Nephron (organoid): ENCODE data around the gene CRYBB1.

Experiments used
- H3K27ac Mint-ChIP-seq, 3 experiments: 2 replicates each; pipeline ENCODE4 v1.8.0; 2020; ENCODE audit warnings: mixed read lengths in 3 of 3, mild to moderate bottlenecking in 2 of 3, moderate library complexity in 1 of 3
- H3K27me3 Mint-ChIP-seq: 2 replicates; pipeline ENCODE4 v1.8.0; 2021; ENCODE audit warnings: low read depth, mild to moderate bottlenecking, moderate library complexity, mixed read lengths
- H3K36me3 Mint-ChIP-seq: 2 replicates; pipeline ENCODE4 v1.8.0; 2020; ENCODE audit warnings: low read depth, mixed read lengths
- H3K4me1 Mint-ChIP-seq: 2 replicates; pipeline ENCODE4 v1.8.0; 2020; ENCODE audit warnings: mixed read lengths
- H3K4me3 Mint-ChIP-seq, 3 experiments: 2 replicates each; pipeline ENCODE4 v1.8.0; 2020; ENCODE audit warnings: mild to moderate bottlenecking in 3 of 3, mixed read lengths in 3 of 3, moderate library complexity in 2 of 3
- H3K9me3 Mint-ChIP-seq: 2 replicates; pipeline ENCODE4 v1.8.0; 2020; ENCODE audit warnings: mixed read lengths
- TF ChIP-seq, protein P1 (sequence below), 3 experiments: fragments of 200-600 bp; sonication (generic); IDR thresholded peaks; one replicate each; pipeline ENCODE4 v1.5.0; 2021; ENCODE audit warnings: antibody characterized with exemption in 3 of 3; ENCODE audit not compliant: unreplicated experiment in 3 of 3

Gene CRYBB1

DNA sequence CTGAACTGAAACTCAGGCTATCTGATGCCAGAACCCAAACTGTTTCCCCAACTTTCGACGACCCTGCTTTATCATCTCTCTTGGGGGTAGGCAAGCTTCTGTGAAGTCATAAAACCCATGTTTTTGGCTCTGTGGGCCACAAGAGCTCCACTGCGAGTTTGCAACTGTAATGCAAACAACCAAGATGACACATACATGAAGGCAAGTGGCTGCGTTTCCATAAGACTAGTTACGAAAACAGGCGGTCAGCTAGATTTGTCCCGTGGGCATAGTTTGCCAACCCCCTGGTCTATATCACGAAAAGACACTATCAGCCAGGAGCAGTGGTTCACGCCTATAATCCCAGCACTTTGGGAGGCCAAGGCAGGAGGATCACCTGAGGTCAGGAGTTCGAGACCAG is 65.4 kb downstream of the CRYBB1 start:
- peaks cover 18% of the 10 kb centered on the region for H3K4me1 Mint-ChIP-seq
- no peak overlapping the region for H3K4me3 Mint-ChIP-seq
- H3K27ac Mint-ChIP-seq: no peak overlapping the region
- no peaks in the 10 kb centered on the region for H3K36me3 Mint-ChIP-seq
- peaks cover 4% of the 10 kb centered on the region for H3K27me3 Mint-ChIP-seq
- TF ChIP-seq, protein P1, sequence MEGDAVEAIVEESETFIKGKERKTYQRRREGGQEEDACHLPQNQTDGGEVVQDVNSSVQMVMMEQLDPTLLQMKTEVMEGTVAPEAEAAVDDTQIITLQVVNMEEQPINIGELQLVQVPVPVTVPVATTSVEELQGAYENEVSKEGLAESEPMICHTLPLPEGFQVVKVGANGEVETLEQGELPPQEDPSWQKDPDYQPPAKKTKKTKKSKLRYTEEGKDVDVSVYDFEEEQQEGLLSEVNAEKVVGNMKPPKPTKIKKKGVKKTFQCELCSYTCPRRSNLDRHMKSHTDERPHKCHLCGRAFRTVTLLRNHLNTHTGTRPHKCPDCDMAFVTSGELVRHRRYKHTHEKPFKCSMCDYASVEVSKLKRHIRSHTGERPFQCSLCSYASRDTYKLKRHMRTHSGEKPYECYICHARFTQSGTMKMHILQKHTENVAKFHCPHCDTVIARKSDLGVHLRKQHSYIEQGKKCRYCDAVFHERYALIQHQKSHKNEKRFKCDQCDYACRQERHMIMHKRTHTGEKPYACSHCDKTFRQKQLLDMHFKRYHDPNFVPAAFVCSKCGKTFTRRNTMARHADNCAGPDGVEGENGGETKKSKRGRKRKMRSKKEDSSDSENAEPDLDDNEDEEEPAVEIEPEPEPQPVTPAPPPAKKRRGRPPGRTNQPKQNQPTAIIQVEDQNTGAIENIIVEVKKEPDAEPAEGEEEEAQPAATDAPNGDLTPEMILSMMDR (IDR thresholded peaks at IDR 0.05; ENCODE audit: unreplicated experiment in 3 of 3): no peak
- H3K9me3 Mint-ChIP-seq: no peaks in the 10 kb centered on the region

DNA sequence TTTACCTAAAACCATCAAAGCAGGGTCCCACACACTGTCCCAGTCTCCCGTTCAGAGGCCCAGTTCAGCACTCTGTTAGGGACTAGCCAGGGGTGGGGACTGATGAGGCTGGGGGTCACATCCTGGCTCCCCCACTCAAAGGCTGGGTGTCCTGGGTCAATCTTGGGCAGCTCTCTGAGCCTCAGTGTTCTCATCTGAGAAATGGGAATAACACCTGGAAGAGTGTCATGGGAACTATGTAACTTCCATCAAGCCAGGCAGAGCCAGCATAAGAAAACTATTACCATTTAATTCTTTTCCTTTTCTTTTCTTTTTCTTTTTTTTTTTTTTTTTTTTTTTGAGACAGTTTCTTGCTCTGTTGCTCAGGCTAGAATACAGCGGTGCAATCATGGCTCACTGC is 66.3 kb downstream of the CRYBB1 start:
- Mint-ChIP-seq H3K9me3 (no peaks in the 10 kb centered on the region), H3K36me3 (no peaks in the 10 kb centered on the region), H3K4me3 (no peak overlapping the region), H3K27me3 (peaks cover 1% of the 10 kb centered on the region), H3K4me1 (peaks cover 10% of the 10 kb centered on the region), H3K27ac (no peak overlapping the region)
- TF ChIP-seq, protein P1 (IDR thresholded peaks at IDR 0.05; ENCODE audit: unreplicated experiment in 3 of 3): no peak

DNA sequence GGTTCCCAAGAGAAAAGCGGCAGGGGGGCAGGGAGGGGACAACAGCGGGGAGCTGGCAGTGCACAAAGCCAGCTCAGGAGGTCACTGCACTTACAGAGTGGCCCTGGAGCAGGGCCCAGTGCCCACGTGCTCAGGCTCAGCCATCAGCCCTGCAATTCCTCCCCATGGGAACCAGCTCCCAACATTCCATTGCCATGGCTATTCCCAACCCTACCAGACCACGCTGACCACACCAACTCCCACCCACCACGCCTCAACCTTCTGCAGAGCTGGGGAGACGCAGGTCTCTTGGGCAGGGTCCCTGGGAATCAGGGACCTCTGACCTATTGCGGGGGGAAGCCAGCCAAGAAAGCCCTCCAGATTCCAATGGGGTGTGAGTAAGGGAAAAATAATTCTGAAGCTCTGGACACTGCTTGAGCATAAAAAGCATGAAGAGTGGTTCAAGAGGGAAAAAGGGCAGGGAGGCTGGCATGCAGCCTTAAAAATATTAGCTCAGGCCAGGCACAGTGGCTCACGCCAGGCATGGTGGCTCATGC is 67.3 kb downstream of the CRYBB1 start:
- H3K4me1 Mint-ChIP-seq: peaks cover 9% of the 10 kb centered on the region
- H3K9me3 Mint-ChIP-seq: no peaks in the 10 kb centered on the region
- H3K27me3 Mint-ChIP-seq: no peaks in the 10 kb centered on the region
- no peaks in the 10 kb centered on the region for H3K36me3 Mint-ChIP-seq
- TF ChIP-seq, protein P1 (IDR thresholded peaks at IDR 0.05; ENCODE audit: unreplicated experiment in 3 of 3): no peak
- no peak overlapping the region for H3K4me3 Mint-ChIP-seq
- peak overlapping the region in 2 of 3 experiments; percentile 8 to 20 for H3K27ac Mint-ChIP-seq

DNA sequence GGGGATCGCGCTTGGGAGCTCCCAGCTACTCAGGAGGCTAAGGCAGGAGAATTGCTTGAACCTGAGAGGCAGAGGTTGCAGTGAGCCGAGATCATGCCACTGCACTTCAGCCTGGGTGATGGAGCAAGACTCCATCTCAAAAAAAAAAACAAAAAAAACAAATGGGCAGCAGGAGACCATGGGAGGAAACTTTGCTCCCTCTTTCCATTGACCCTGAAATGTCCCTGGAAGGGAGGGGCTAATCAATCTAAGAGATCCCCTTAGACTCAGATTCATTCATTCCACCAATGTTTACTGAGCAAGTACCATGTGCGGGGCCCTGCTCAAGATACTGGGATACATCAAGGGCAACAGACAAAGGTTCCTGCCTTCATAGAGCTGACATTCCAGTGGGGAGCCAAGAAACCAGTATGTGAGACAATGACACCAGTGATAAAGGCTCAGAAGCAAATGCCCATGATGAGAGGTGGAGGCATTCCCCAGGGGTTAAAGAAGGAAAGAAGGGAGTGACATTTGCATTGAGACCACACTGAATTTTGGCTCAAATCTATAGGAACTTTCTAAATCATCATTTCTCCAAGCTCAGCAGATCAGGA is 67.8 kb downstream of the CRYBB1 start:
- peaks cover 9% of the 10 kb centered on the region for H3K4me1 Mint-ChIP-seq

More for the DNA sequence above, 67.8 kb downstream of the CRYBB1 start:
- H3K4me3 Mint-ChIP-seq: no peak overlapping the region
- peak overlapping the region in 1 of 3 experiments; percentile 20 for H3K27ac Mint-ChIP-seq
- no peaks in the 10 kb centered on the region for H3K27me3 Mint-ChIP-seq
- no peaks in the 10 kb centered on the region for H3K36me3 Mint-ChIP-seq
- TF ChIP-seq, protein P1 (IDR thresholded peaks at IDR 0.05; ENCODE audit: unreplicated experiment in 3 of 3): no peak
- no peaks in the 10 kb centered on the region for H3K9me3 Mint-ChIP-seq
